CD4-positive, alpha-beta T cell (primary cell): ENCODE results near the gene CD8B2. TPM values are rescaled to one million over a fixed set of nuclear protein-coding genes. Genes with fewer than 3 reads are reported as not detected.

Experiments used
- ATAC-seq: fragments of 200-7000 bp; cut with Tn5 transposase; one replicate; pipeline ENCODE4 v1.10.0; 2022; ENCODE audit warnings: mild to moderate bottlenecking; ENCODE audit not compliant: poor library complexity
- CTCF ChIA-PET: fragments of 350-600 bp; sonication (Branson Sonifier 250); formaldehyde crosslinking; loops from one replicate; lab custom pipeline; 2021; ENCODE audit warnings: antibody characterized with exemption, inconsistent platforms; lab: Charles Lee
- POLR2A ChIA-PET: fragments of 350-600 bp; sonication (Branson Sonifier 250); formaldehyde crosslinking; loops from one replicate; lab custom pipeline; 2021; ENCODE audit warnings: antibody characterized with exemption, inconsistent platforms; lab: Charles Lee
- DNase-seq, 14 experiments: peaks; one replicate each; pipeline ENCODE4 v3.0.0-alpha.2; 2013 to 2020; ENCODE audit warnings: mixed read lengths in 2 of 14
- H3K27ac ChIP-seq, 2 donors: one replicate each; pipeline versions ENCODE4 v1.5.1 to v1.7.0; 2013; ENCODE audit warnings: low read length in 2 of 2, low read depth in 1 of 2, mild to moderate bottlenecking in 1 of 2
- H3K27me3 ChIP-seq, 2 experiments: 1 replicate in 1 of 2; 2 replicates in 1 of 2; pipeline versions ENCODE4 v1.6.1 to v1.7.0; 2013; ENCODE audit warnings: low read length in 2 of 2, control low read depth in 1 of 2, mild to moderate bottlenecking in 1 of 2, moderate library complexity in 1 of 2; ENCODE audit not compliant: insufficient read depth in 2 of 2, control insufficient read depth in 1 of 2
- H3K36me3 ChIP-seq: one replicate; pipeline ENCODE4 v1.6.1; 2013; ENCODE audit warnings: low read length, control low read depth; ENCODE audit not compliant: insufficient read depth
- H3K4me1 ChIP-seq: one replicate; pipeline ENCODE4 v1.6.1; 2013; ENCODE audit warnings: low read length, control low read depth; ENCODE audit not compliant: insufficient read depth
- H3K4me3 ChIP-seq: one replicate; pipeline ENCODE4 v1.5.1; 2013; ENCODE audit warnings: mild to moderate bottlenecking, low read length, moderate library complexity
- H3K9me3 ChIP-seq, 2 experiments: 1 replicate in 1 of 2; 2 replicates in 1 of 2; pipeline versions ENCODE4 v1.6.1 to v1.7.0; 2013; ENCODE audit warnings: low read length in 2 of 2, mild to moderate bottlenecking in 2 of 2, control low read depth in 1 of 2, moderate library complexity in 1 of 2; ENCODE audit not compliant: control insufficient read depth in 1 of 2, insufficient read depth in 1 of 2
- H3K27ac Mint-ChIP-seq: one replicate; pipeline ENCODE4 v1.8.0; 2020; ENCODE audit warnings: mixed read lengths
- H3K27me3 Mint-ChIP-seq: one replicate; pipeline ENCODE4 v1.8.0; 2021; ENCODE audit warnings: mixed read lengths
- H3K36me3 Mint-ChIP-seq: one replicate; pipeline ENCODE4 v1.8.0; 2021; ENCODE audit warnings: low read depth, mixed read lengths
- H3K4me1 Mint-ChIP-seq: one replicate; pipeline ENCODE4 v1.8.0; 2021; ENCODE audit warnings: low read depth, mixed read lengths
- H3K4me3 Mint-ChIP-seq: one replicate; pipeline ENCODE4 v1.8.0; 2020; ENCODE audit warnings: mild to moderate bottlenecking, mixed read lengths
- H3K9me3 Mint-ChIP-seq: one replicate; pipeline ENCODE4 v1.8.0; 2020; ENCODE audit warnings: mixed read lengths
- intact Hi-C, 2 experiments: fragments of 100-400 bp; cut with DNase I in 1 of 2; cut with micrococcal nuclease in 1 of 2; formaldehyde crosslinking; loops; one replicate each; pipeline versions ENCODE4 v1.15.1 to v1.9.0; 2023 to 2025; cut with DNase I, micrococcal nuclease
- total RNA-seq, 174 experiments: library from RNA in 2 of 174; stranded (reverse) in 2 of 174; gene quantifications; one replicate each; pipeline ENCODE4 v1.2.3 and lab custom pipeline; 2021 to 2026
- TF ChIP-seq, protein P1 (sequence below): fragments of 200-600 bp; IDR thresholded peaks from one replicate; pipeline ENCODE4 v1.8.0; 2022; ENCODE audit warnings: antibody characterized with exemption, mild to moderate bottlenecking

Gene CD8B2
- total RNA-seq, 2 experiments from 2014 or later: 0.14 TPM; not detected in 1

DNA sequence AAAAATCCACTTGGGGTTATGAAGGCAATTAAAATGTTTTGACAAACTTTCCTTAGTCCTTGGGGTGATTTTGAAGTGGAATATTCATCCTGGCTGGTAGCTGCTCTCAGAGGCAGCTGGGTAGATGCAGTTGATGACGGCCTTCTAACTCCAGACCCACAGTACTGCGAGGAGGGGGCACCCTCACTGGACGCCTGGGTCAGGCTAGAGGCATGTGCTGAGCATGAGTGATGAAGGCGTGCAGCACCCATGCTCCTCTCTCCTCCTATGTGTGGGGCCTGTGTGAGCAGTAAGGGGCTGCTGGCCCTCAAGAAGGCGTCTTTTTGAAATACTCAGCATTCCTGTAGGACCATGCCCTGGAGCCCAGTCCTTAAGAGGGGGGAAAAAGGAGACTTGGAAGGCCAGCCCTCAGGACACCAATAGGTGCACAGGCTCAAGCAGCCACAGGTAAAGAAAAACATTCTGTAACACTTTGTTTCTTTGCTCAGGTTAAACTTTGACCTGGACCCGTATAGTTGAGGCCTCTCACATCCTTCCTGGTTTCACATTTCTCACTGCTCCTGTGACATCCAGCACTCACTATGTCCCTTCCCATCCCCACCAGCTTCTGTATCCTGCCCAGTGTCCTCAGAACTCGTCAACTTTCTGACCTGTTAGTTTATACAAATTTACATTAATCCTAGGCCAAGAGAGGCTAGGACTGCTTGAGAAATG, 64.4 kb downstream of the CD8B2 start:
- TF ChIP-seq, protein P1, sequence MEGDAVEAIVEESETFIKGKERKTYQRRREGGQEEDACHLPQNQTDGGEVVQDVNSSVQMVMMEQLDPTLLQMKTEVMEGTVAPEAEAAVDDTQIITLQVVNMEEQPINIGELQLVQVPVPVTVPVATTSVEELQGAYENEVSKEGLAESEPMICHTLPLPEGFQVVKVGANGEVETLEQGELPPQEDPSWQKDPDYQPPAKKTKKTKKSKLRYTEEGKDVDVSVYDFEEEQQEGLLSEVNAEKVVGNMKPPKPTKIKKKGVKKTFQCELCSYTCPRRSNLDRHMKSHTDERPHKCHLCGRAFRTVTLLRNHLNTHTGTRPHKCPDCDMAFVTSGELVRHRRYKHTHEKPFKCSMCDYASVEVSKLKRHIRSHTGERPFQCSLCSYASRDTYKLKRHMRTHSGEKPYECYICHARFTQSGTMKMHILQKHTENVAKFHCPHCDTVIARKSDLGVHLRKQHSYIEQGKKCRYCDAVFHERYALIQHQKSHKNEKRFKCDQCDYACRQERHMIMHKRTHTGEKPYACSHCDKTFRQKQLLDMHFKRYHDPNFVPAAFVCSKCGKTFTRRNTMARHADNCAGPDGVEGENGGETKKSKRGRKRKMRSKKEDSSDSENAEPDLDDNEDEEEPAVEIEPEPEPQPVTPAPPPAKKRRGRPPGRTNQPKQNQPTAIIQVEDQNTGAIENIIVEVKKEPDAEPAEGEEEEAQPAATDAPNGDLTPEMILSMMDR: no peak
- Histone ChIP-seq H3K9me3 (no peaks in the 10 kb centered on the region), H3K27ac (no peak overlapping the region), H3K4me1 (no peaks in the 10 kb centered on the region), H3K27me3 (no peaks in the 10 kb centered on the region), H3K4me3 (no peak overlapping the region), H3K36me3 (no peaks in the 10 kb centered on the region)
- Mint-ChIP-seq H3K4me3 (no peak overlapping the region), H3K27ac (no peak overlapping the region), H3K4me1 (no peaks in the 10 kb centered on the region), H3K27me3 (peaks cover 11% of the 10 kb centered on the region), H3K36me3 (no peaks in the 10 kb centered on the region), H3K9me3 (no peaks in the 10 kb centered on the region)
- CTCF ChIA-PET: no interaction called here
- POLR2A ChIA-PET: no interaction called here
- DNase-seq: no peak
- ATAC-seq: no peak
- intact Hi-C loops: no loop called here

DNA sequence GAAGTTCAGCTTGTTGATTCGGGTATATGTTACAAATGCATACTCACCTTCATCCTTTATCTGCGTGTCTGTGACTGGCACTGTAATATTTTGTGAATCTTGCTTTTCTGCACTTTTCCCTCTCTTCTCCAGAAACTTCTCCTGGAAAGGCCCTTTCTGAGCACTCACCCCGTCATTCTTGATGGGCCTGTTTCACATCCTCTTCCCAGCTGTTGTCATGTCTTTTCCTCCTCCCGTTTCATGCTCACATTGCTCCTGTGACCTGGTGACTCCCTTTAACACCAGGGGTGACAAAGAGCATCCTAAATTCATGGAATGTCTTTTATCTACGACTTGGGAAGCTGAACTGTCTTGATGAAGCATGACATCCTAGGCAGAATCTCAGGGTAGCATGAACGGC, 65.8 kb downstream of the CD8B2 start:
- Mint-ChIP-seq H3K9me3 (no peaks in the 10 kb centered on the region), H3K36me3 (no peaks in the 10 kb centered on the region), H3K27ac (no peak overlapping the region), H3K4me1 (no peaks in the 10 kb centered on the region), H3K27me3 (peaks cover 6% of the 10 kb centered on the region), H3K4me3 (no peak overlapping the region)
- TF ChIP-seq, protein P1: no peak
- Histone ChIP-seq H3K4me1 (no peaks in the 10 kb centered on the region), H3K4me3 (no peak overlapping the region), H3K27ac (no peak overlapping the region), H3K36me3 (no peaks in the 10 kb centered on the region), H3K27me3 (no peaks in the 10 kb centered on the region), H3K9me3 (no peaks in the 10 kb centered on the region)
- intact Hi-C loops: no loop called here
- ATAC-seq (no peak), DNase-seq (no peak)
- POLR2A ChIA-PET: no interaction called here
- CTCF ChIA-PET: no interaction called here

DNA sequence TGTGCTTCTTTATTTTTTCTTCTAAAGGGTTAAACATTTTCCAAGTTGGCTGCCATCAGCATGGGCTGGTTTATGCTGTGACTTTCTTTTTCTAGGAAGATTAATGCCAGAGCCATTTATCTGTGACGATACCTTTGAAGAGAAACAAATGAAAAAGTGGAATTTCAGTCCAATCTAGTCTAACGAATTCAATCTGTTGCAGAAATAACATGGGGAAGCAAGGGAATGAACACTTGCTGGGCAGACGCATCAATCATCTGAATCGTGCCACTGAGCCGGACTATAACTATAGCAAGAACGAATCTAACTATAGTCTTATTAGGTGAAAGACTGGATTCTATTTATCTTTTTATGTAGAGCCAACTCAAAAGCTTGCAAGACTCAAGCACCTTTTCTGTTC, 66.2 kb downstream of the CD8B2 start:
- Histone ChIP-seq H3K27me3 (no peaks in the 10 kb centered on the region), H3K9me3 (no peaks in the 10 kb centered on the region), H3K4me1 (no peaks in the 10 kb centered on the region), H3K4me3 (no peak overlapping the region), H3K36me3 (no peaks in the 10 kb centered on the region), H3K27ac (no peak overlapping the region)
- H3K27me3 Mint-ChIP-seq: peaks cover 2% of the 10 kb centered on the region
- H3K4me1 Mint-ChIP-seq: no peaks in the 10 kb centered on the region
- intact Hi-C loops: no loop called here
- CTCF ChIA-PET: no interaction called here
- POLR2A ChIA-PET: no interaction called here
- no peaks in the 10 kb centered on the region for H3K36me3 Mint-ChIP-seq
- H3K9me3 Mint-ChIP-seq: no peaks in the 10 kb centered on the region
- ATAC-seq: no peak
- H3K27ac Mint-ChIP-seq: no peak overlapping the region
- TF ChIP-seq, protein P1: no peak
- no peak overlapping the region for H3K4me3 Mint-ChIP-seq
- no peak for DNase-seq
